GM23248 (cell line): ENCODE data around the gene NELFA.

Source experiments
- EZH2 ChIP-seq: fragments of 200-600 bp; sonication (generic); IDR thresholded peaks from 2 replicates; pipeline ENCODE4 v1.6.1; 2018; ENCODE audit warnings: antibody characterized with exemption, mild to moderate bottlenecking; ENCODE audit not compliant: insufficient read depth, poor library complexity, severe bottlenecking
- EZH2phosphoT487 ChIP-seq: fragments of 200-600 bp; sonication (generic); IDR thresholded peaks from 2 replicates; pipeline ENCODE4 v1.6.1; 2018; ENCODE audit warnings: antibody characterized with exemption, moderate library complexity, mild to moderate bottlenecking, low read depth; ENCODE audit not compliant: insufficient read depth

DNA sequence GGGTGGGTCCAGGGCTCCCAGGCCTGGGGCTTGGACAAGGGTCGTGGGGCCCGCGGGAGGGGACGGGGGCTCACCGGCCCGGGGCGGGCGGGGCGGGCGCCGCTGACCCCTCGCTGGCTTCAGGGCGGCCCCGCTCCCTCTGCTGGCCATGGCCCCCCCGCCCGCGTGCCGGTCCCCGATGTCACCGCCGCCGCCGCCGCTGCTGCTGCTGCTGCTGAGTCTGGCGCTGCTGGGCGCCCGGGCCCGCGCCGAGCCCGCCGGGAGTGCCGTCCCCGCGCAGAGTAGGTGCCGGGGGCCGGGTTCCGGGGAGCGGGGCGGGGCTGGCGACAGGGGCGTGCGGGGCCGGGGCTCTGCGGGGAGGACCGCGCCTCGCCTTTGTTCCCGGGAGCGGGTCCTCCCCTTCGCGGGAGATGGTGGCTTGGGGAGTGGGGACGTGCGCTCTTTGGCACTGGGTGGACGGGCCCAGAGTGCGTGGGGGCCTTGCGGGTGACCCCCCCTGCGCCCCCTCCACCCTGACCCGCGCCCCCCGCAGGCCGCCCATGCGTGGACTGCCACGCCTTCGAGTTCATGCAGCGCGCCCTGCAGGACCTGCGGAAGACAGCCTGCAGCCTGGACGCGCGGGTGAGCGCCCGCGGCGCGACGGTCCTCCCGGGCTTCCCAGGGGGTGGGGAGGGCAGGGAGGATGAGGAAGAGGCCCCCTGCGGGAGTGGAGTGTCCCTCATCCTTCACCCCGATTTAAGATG lies 33.6 kb upstream of the NELFA start:
- no peak for TF ChIP-seq EZH2phosphoT487
- TF ChIP-seq EZH2: no peak
